C4-2B (cell line): ENCODE results near the gene IL17REL.
"Not testable (repeated sequence)": the region's sequence is repeated elsewhere in the genome, so short reads cannot be mapped to it uniquely, and the experiment has no call there.

ENCODE experiments used
- ZFX ChIP-seq: fragments of 450-650 bp; IDR thresholded peaks from 2 replicates; pipeline ENCODE4 v1.6.1; 2017
- TF ChIP-seq, protein P1 (sequence below): fragments of 450-650 bp; conservative IDR thresholded peaks from 2 replicates; pipeline ENCODE4 v1.5.1; 2017; ENCODE audit warnings: mild to moderate bottlenecking

DNA sequence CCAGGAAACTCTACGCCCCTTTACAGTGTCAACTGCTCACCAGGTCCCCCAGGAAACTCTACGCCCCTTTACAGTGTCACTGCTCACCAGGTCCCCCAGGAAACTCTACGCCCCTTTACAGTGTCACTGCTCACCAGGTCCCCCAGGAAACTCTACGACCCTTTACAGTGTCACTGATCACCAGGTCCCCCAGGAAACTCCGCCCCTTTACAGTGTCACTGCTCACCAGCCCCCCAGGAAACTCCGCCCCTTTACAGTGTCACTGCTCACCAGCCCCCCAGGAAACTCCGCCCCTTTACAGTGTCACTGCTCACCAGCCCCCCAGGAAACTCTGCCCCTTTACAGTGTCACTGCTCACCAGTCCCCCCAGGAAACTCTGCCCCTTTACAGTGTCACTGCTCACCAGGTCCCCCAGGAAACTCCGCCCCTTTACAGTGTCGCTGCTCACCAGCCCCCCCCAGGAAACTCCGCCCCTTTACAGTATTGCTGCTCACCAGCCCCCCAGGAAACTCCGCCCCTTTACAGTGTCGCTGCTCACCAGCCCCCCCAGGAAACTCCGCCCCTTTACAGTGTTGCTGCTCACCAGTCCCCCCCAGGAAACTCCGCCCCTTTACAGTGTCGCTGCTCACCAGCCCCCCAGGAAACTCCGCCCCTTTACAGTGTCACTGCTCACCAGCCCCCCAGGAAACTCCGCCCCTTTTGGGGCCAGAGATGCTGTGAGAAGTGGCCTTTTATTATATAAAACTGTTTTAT is 67.3 kb downstream of the IL17REL start:
- TF ChIP-seq, protein P1, sequence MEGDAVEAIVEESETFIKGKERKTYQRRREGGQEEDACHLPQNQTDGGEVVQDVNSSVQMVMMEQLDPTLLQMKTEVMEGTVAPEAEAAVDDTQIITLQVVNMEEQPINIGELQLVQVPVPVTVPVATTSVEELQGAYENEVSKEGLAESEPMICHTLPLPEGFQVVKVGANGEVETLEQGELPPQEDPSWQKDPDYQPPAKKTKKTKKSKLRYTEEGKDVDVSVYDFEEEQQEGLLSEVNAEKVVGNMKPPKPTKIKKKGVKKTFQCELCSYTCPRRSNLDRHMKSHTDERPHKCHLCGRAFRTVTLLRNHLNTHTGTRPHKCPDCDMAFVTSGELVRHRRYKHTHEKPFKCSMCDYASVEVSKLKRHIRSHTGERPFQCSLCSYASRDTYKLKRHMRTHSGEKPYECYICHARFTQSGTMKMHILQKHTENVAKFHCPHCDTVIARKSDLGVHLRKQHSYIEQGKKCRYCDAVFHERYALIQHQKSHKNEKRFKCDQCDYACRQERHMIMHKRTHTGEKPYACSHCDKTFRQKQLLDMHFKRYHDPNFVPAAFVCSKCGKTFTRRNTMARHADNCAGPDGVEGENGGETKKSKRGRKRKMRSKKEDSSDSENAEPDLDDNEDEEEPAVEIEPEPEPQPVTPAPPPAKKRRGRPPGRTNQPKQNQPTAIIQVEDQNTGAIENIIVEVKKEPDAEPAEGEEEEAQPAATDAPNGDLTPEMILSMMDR: not testable (repeated sequence)
- not testable (repeated sequence) for TF ChIP-seq ZFX
